Fibroblast of lung (primary cell): ENCODE measurements around the gene QPCT.

Experiments used
- CTCF ChIP-seq, 2 donors: IDR thresholded peaks in 1 of 2; conservative IDR thresholded peaks in 1 of 2; 1 replicate in 1 of 2; 2 replicates in 1 of 2; pipeline ENCODE4 v1.5.1; 2011 to 2012; ENCODE audit warnings: low read length in 2 of 2, control low read depth in 1 of 2, inconsistent platforms in 1 of 2, low read depth in 1 of 2, mild to moderate bottlenecking in 1 of 2
- EZH2 ChIP-seq: IDR thresholded peaks from 2 replicates; pipeline ENCODE4 v1.5.1; 2012; ENCODE audit warnings: low read length, control low read depth, mild to moderate bottlenecking; ENCODE audit errors: missing control alignments

GRCh38 chr2:37307500-37307899 is 36.9 kb upstream of the QPCT start:
- TF ChIP-seq EZH2, result no peak
- no peak for TF ChIP-seq CTCF (conservative IDR thresholded peaks at IDR 0.05 in 1 of 2, IDR thresholded peaks at IDR 0.05 in 1 of 2; ENCODE audit: low read depth in 1 of 2, low read length in 2 of 2)
